Activated CD4-positive, alpha-beta T cell treated with anti-CD3 and anti-CD28 coated beads for 4 hours (primary cell): ENCODE results near the gene GALP.
"Not testable (repeated sequence)": the region's sequence is repeated elsewhere in the genome, so short reads cannot be mapped to it uniquely, and the experiment has no call there.

ENCODE experiments used
- DNase-seq, 2 donors: peaks; one replicate each; pipeline ENCODE4 v3.0.0-alpha.2; 2020

GALP gene

DNA sequence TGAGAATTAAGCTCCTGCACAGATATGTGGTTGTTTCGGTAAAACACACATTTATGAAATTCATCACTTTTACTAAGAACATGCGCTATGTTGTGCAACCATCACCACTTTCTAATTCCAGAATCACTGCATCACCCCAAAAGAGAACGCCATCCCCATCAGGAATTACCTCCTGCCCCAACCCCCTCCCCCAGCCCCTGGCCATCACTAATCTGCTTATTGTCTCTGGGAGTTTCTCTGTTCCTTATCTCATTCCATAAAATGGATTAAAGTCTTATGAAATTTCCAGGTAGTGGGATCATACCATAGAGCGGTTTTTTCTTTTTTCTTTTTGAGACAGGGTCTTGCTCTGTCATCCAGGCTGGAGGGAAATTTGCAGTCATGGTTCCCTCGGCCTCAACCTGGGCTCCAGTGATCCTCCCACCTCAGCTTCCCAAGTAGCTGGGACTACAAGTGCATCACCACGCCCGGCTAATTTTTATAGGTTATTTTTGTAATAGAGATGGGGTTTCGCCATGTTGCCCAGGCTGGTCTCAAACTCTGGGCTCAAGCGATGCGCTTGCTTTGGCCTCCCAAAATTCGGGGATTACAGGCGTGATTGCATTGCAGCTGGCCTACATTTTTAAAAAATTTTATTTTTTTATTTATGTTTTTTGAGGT lies 18.3 kb downstream of the GALP start:
- no peak for DNase-seq

DNA sequence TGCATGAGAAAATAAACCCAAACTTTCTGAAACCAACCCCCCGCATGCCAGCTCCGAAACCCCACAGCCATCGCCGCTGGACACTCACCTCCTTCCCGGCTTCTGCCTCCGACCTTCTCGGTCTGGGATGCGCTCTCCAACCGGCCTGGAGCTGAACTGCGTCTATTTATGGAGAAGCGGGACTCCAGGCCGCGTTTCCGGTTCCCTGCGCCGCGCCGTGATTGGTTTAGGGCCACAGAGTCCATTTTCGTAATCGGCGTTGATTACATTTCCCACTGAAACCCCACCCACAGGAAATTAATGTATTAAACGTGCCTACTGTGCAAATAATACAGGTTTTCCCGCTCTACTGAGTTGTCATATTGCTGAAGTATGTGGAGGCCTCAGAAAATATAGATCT lies 21.8 kb downstream of the GALP start, which contains the start of gene ZSCAN5B:
TSS of gene ZSCAN5B (minus strand) at position 138 of the 400 bp plus-strand sequence. CDS start 4,731 bp downstream, outside the sequence.
- DNase-seq = not testable (repeated sequence)

DNA sequence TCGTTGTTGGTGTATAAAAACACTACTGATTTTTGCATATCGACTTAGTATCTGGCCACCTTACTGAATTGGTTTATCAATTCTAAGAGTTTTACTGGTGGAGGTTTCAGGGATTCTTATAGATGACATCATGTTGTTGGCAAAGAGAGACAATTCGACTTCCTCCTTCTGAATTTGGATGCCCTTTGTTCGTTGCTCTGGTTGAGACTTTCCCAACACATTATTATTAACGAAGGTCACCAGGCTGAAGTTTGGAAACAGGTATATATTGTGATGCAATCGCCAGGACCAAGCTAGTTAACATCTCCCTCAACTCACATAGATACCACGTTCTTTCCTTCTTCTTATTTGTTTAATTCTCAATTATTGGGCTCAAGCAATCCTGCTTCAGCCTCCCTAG lies 23.9 kb downstream of the GALP start:
- no peak for DNase-seq

DNA sequence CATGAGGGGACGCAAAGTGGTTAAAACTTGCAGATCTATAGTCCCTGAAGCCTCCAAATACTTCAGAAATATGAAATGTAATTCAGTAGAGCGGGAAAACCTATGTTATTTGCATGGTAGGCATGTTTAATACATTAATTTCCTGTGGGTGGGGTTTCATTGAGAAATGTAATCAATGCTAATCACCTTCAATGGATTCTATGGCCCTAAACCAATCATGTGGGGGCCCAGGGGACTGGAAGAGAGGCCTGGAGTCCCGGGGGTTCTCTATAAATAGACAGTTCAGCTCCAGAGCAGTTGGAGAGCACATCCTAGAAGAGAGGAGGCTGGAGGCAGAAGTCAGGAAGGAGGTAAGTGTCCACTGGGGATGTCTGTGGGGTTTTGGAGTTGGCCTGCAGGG lies 26.2 kb downstream of the GALP start, which contains the start of gene ZSCAN5C:
TSS of gene ZSCAN5C (plus strand) at position 301 of the 400 bp plus-strand sequence. CDS start 3,641 bp downstream, outside the sequence.
- no peak for DNase-seq

DNA sequence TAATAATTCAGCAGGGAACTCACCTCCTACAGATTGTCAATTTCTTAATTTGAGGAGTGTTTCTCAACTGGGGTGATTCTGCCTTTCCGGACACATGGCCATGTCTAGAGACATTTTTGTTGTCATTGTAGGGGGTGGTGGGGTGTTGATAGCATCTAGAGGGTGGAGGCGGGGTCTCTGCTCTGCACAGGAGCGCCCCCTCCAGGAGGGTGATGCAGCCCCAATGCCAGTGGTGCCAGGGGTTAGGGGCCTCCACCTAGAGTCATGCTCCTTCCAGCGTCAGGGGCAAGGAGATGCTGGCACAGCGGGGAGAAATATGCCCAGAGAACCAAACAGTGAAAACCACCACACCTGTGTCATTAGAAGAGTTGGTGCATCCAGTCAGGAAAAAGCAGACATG lies 31.8 kb downstream of the GALP start:
- DNase-seq = not testable (repeated sequence)

DNA sequence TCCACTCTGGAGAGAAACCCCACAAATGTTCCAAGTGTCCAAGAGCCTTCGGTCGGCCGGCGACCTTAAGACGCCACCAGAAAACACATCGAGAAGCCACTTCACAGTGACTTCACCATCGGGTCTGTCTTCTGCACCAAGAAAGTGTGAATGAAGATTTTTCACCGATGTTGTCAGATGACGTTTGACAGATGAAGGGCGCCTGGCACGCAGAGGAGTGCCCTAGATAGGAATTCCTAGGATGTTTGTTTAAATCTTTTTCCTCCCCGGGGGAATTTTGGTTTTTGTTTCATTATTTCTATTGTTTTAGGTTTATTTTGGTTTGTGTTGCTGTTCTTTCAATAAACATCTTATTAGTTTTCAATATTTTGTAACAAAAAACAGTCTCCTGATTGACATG lies 33.3 kb downstream of the GALP start:
- no peak for DNase-seq

DNA sequence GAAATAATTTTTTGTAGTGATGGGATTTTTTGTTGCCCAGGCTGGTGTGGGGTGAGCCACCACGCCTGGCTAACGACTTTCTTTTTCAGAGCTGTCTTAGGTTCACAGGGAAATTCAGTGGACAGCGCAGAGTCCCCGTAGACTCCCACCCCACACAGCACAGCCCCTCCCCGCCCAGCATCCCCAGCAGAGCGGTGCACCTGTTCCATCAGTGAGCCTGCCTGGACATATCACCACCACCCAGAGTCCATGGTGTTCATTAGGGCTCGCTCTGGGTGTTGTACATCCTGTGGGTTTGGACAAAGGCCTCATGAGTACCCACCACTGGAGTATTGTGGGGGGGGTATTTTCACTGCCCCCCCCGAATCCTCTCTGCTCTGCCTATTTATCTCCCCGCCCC lies 34.2 kb downstream of the GALP start:
- not testable (repeated sequence) for DNase-seq

DNA sequence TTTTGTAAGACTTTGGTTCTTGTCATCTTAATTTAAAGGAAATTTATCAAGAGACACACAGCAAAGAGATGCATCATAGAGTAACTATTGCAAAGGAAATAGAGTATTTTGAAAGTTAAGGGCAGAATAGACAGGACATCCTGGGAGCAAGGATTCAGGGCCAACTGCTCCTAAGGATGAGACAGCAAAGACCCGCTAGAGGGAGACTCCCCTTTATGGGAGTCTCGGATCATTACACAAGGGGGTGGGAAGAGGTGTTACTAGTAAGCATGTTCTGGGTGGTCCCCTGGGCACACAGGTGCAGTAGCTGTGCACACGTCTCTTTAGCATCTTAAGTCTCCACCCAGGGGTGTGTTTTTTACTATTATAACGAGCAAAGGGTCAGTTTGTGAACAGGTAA lies 35.9 kb downstream of the GALP start:
- no peak for DNase-seq

DNA sequence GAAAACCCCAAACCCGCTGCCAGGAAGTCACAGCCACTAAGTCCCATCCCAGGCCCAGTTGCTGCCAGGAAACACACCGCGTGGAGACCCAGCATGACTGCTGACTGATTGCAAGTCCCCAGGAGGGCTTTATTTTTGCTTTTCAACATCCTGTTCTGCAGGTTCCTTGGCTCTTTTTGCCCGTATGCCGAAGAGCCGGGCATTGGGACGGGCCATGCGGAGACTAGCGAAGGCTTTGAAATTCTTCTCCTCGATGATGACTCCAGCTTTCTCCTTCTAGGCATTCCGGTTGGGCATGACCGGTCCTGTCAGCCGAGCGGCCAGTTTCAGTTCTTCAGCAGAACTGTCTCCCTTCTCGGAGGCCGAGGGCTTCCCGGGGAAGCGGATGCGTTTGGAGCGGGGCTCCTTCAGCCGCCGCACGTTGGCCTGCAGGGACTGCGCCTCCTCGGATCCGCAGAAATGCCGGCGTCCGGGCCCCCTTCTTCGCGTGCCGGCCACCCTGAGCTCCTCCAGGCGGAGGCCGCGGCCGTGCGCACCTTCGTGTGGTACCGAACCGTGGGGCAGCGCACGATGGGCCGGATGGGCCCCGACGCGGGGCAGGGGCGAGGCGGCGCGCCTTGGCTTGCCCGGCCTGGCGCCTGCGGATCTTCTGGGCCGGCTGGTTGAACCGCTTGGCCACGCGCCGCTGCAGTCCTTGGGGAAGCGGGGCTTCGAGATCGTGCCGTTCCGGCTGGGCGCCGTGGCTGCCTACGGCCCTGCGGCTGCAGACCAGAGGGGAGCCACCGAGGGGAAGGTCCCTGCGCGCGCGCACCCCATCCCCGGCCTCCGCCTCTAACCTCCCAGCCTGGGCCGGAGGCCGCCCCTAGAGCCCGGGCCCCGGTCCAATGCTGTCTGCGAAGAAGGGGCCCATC lies 41.5 kb downstream of the GALP start:
- DNase-seq = no peak

DNA sequence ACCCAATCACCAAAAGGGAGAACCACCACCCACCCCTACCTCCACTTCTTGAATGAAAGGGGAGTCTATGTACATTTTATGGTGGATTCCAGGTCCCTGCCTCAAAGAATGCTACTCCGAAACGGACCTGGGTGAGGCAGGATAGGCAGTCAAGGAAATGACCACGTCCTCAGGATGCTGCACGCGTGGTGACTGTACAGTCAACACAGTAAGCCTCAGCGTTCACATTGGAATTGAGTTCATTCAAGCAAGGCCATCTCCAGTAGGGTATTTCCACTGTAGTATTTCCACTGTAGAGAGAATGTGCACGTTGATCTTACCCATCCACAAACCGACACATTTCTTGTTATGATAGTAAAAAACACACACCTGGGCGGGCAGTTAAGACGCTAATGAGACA lies 43.2 kb downstream of the GALP start:
- DNase-seq = no peak

DNA sequence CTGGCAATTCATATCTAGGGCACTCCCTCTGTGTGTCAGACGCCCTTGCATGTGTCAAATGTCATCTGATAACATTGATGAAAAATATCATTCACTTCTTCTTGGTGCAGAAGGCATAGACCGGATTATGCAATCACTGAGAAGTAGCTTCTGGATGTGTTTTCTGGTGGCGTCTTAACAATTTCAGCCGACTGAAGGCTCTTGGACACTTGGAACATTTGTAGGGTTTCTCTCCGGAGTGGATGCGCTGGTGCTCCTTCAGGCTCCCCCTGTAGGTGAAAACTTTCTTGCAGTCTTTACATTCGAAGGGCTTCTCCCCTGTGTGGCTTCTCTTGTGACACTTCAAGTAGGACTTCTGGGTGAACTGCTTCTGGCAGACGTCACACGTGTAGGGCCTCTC lies 45.6 kb downstream of the GALP start:
- not testable (repeated sequence) for DNase-seq

DNA sequence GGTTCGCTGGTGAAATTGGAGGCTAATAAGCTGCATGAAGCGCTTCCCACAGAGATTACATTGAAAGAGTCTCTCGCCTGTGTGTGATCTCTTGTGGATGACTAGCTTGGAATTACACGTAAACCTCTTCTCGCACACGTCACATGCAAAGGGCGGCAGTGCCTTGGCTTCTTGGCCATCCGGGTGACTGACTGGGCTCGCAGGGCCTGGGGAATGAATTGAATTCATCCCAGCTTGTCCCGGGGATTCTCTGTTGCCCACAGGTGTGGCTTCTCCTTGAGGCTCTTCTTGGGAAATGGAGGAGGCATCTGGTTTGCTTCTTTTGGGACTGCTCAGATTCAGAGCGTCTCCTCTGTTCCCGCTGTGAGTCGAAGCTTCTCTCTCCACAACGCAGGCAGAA lies 46.0 kb downstream of the GALP start:
- DNase-seq = no peak

DNA sequence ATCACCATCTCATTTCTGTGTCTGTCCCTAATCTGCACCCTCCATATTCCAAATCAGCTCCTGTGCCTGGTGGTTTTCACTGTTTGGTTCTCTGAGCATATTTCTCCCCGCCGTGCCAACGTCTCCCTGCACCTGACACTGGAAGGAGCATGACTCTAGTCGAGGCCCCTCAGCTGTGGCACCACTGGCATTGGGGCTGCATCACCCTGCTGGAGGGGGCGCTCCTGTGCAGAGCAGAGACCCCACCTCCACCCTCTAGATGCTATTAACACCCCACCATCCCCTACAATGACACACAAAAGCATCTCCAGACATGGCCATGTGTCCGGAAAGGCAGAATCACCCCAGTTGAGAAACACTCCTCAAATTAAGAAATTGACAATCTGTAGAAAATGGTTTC lies 47.1 kb downstream of the GALP start:
- DNase-seq = no peak

DNA sequence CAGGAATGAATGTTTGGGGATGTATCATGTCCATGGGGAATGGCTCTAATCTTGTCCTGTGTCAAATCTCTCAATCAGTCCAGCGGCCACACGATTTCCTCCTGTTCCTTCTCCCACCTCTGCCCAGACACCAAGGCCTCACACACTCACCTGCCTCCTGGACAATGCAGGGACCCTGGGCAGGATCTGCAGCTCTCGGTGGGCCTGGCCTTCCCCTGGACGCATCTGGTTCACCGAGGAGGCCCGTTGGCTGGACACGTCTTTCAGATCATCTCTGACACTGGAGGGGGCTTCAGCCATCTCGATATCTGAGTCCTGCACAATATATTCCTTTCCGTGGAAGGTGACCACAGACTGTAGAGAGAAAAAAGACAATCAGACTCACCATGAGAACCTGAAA lies 47.7 kb downstream of the GALP start:
- DNase-seq = no peak
